Lower leg skin (tissue), 4 donors: Measurements from ENCODE around the gene SLC17A4. TPM values are rescaled to one million over a fixed set of nuclear protein-coding genes. Genes with fewer than 3 reads are reported as not detected.

ENCODE experiments used
- DNase-seq, 2 donors: peaks; one replicate each; pipeline ENCODE4 v3.0.0-alpha.2; 2019; ENCODE audit warnings: low spot score in 2 of 2
- H3K4me3 ChIP-seq: fragments of 200-600 bp; sonication (generic); 2 replicates; pipeline ENCODE4 v1.5.1; 2017; ENCODE audit warnings: mild to moderate bottlenecking, low read depth; ENCODE audit not compliant: poor library complexity, severe bottlenecking
- POLR2A ChIP-seq, 2 donors: fragments of 450-650 bp; IDR thresholded peaks; one replicate each; pipeline ENCODE4 v1.6.1; 2016 to 2017; ENCODE audit warnings: antibody characterized with exemption in 2 of 2, mild to moderate bottlenecking in 1 of 2, moderate library complexity in 1 of 2
- WGBS, 2 donors: methylation state at CpG; one replicate each; pipeline ENCODE4 v1.1.5; 2018; 5-methylcytosine and 5-hydroxymethylcytosine counted together
- intact Hi-C: fragments of 100-400 bp; cut with DNase I; formaldehyde crosslinking; loops from one replicate; pipeline ENCODE4 v1.15.0; 2023; ENCODE audit warnings: low total_unique reads
- total RNA-seq, 4 donors: library from RNA; depleted of rRNA; stranded (reverse); fragments of >200 nt; gene quantifications; one replicate each; pipeline ENCODE4 v1.1.0, GENCODE V29; 2016
- TF ChIP-seq, protein P1 (sequence below), 3 donors: fragments of 450-650 bp; IDR thresholded peaks; one replicate each; pipeline ENCODE4 v1.5.1; 2016; ENCODE audit warnings: antibody characterized with exemption in 3 of 3, mild to moderate bottlenecking in 3 of 3, moderate library complexity in 2 of 3

The SLC17A4 gene, protein sequence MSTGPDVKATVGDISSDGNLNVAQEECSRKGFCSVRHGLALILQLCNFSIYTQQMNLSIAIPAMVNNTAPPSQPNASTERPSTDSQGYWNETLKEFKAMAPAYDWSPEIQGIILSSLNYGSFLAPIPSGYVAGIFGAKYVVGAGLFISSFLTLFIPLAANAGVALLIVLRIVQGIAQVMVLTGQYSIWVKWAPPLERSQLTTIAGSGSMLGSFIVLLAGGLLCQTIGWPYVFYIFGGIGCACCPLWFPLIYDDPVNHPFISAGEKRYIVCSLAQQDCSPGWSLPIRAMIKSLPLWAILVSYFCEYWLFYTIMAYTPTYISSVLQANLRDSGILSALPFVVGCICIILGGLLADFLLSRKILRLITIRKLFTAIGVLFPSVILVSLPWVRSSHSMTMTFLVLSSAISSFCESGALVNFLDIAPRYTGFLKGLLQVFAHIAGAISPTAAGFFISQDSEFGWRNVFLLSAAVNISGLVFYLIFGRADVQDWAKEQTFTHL
- not detected for total RNA-seq

DNA sequence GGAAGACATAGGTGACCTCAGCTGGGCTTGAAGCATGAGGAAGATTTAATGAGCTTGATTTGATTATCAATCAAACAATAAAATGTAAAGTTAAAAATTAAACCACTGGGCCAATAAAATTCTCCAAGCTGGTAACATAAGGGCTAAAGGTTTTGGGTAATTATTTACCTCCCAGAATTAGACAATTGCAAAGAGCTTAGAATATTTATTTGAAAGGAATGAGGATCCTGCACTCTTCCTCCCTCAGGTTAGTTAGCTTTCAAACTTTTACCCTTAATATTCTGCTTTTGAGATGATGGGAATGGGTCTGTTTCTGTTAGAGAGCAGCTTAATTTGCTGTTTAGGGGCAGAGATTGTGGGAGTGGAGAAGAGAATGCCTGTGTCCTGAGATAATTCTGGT lies at the start of gene SLC17A4:
SLC17A4 (plus strand) TSS at position 208 of the 400 bp plus-strand sequence. CDS start 7,221 bp downstream, outside the sequence.
- no peak for DNase-seq
- no peak within 1 kb of the TSS for H3K4me3 ChIP-seq
- TF ChIP-seq, protein P1, sequence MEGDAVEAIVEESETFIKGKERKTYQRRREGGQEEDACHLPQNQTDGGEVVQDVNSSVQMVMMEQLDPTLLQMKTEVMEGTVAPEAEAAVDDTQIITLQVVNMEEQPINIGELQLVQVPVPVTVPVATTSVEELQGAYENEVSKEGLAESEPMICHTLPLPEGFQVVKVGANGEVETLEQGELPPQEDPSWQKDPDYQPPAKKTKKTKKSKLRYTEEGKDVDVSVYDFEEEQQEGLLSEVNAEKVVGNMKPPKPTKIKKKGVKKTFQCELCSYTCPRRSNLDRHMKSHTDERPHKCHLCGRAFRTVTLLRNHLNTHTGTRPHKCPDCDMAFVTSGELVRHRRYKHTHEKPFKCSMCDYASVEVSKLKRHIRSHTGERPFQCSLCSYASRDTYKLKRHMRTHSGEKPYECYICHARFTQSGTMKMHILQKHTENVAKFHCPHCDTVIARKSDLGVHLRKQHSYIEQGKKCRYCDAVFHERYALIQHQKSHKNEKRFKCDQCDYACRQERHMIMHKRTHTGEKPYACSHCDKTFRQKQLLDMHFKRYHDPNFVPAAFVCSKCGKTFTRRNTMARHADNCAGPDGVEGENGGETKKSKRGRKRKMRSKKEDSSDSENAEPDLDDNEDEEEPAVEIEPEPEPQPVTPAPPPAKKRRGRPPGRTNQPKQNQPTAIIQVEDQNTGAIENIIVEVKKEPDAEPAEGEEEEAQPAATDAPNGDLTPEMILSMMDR (IDR thresholded peaks at IDR 0.05): no peak
- no peak for TF ChIP-seq POLR2A (IDR thresholded peaks at IDR 0.05)
- intact Hi-C loops: no loop called here

DNA sequence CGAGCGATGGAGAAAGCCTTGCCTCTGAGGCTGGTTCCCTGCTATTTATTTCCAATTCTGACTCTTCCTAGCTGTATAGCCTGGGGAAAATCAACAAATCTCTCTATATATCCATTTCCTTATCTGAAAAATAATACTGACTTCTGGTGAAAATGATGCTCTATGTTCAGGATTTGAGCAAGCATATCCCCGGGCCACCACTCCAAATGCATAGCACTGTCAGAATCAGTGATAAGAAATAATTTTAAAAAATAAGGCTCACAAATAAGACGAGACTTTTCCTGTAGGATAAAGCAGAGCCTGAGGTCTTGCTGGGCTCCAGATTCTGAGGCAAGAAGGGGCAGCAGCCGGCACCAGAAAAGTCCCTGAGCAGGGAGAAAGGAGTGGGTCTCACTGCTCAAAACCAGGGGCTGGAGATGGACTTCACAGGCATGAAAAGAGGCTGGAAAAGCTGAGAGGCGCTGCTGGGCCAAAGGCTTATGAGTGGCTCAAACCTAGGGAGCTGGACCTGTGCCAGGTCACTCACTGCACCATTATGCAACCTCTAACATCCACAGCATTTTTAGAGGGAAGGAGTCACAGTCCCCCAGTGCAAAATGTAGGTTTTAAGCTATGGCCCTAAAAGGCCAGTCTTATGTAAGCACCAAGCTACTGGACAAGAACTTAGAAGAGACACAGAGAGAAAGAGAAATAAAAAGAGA lies 48.1 kb upstream of the SLC17A4 start:
- 84% methylated on average over 6 of the region's 6 CpGs for WGBS, 2 donors
- H3K4me3 ChIP-seq: no peak overlapping the region
- no peak for DNase-seq
- intact Hi-C loops: no loop called here
- TF ChIP-seq, protein P1 (IDR thresholded peaks at IDR 0.05): no peak
- no peak for TF ChIP-seq POLR2A (IDR thresholded peaks at IDR 0.05)

DNA sequence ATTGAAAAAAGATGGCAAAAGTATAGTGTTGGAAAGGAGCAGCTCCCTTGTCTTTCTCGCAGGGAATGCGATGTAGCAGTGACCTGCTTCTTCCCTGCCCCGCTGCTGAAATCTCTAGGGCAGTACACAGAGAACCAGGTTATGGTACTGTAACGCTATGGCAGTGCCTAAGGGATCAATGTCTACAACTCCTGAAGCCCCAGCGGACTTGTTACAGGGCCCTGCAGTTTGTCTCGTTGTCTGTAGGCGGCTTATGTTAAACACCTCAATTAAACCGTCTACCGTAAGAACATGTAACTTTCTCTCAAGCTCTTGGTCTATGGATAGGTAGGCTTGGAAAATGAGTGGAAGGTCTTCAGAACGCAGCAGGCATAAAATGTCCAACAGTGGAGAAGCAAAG lies 44.8 kb upstream of the SLC17A4 start:
- no peak overlapping the region for H3K4me3 ChIP-seq
- no peak for DNase-seq
- no peak for TF ChIP-seq POLR2A (IDR thresholded peaks at IDR 0.05)
- TF ChIP-seq, protein P1 (IDR thresholded peaks at IDR 0.05): no peak
- WGBS, 2 donors: 83 to 89% methylated on average over 10 of the region's 10 CpGs
- intact Hi-C loops: no loop called here

DNA sequence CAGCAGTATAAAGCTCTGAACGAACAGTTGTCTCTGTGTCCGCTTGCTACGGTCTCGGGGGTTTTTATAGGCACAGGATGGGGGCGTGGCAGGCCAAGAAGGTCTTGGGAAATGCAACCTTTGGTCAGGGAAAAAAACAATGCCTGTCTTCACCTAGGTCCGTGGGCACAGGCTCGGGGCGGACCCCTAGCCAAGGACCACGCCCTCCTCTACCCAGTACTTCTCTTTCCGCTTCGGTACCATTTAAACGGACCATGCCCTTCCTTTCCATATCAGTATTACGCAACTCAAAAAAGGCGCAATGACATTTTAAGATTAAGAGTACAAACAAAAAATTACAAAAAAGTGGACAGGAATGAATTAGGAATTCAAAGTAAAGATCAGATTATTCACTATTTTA lies 44.3 kb upstream of the SLC17A4 start:
- 77 to 93% methylated on average over 14 of the region's 14 CpGs for WGBS, 2 donors
- no peak for DNase-seq

DNA sequence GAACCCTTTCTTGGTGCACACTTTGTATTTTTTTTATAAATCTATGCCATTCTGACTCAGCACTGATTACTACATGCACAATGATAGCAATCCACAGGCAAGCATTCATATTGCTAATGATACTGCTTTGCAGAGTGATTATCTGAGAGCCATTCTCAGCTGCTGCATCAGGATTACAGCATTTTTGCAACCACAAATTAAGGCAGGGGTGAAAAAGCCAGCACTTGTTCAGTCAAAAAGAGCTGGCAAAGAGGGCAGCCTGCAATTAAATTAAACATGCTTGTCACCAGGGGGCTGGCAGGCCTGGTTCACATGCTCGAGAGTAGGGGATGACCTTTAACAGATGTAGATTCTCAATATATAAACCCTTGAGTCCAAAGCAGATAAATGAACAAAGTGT lies 40.7 kb upstream of the SLC17A4 start:
- TF ChIP-seq POLR2A (IDR thresholded peaks at IDR 0.05): no peak
- TF ChIP-seq, protein P1 (IDR thresholded peaks at IDR 0.05): no peak
- DNase-seq: no peak
- 64 to 74% methylated on average over 1 of the region's 1 CpG for WGBS, 2 donors
- intact Hi-C loops: no loop called here
- no peak overlapping the region for H3K4me3 ChIP-seq

More for the DNA sequence above, 44.3 kb upstream of the SLC17A4 start:
- TF ChIP-seq, protein P1 (IDR thresholded peaks at IDR 0.05): no peak
- no peak for TF ChIP-seq POLR2A (IDR thresholded peaks at IDR 0.05)
- intact Hi-C loops: no loop called here
- H3K4me3 ChIP-seq: no peak overlapping the region
